Measurements from ENCODE around the gene ADIRF. TPM values are rescaled to one million over a fixed set of nuclear protein-coding genes. Genes with fewer than 3 reads are reported as not detected.

The ADIRF gene
- total and polyA plus RNA-seq, 10 of the 15 experiments (the other 5 are each of a cell fraction or from before 2014, with no cell fraction given): 0.12 to 2.5 (median 0.70) TPM; not detected in 2

- no peak for TF ChIP-seq REST (IDR thresholded peaks at IDR 0.05; ENCODE audit: low read depth, low read length)
- TF ChIP-seq, protein P1, sequence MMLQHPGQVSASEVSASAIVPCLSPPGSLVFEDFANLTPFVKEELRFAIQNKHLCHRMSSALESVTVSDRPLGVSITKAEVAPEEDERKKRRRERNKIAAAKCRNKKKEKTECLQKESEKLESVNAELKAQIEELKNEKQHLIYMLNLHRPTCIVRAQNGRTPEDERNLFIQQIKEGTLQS (IDR thresholded peaks at IDR 0.05; ENCODE audit: borderline replicate concordance, extremely low read depth, low read depth, low read length): no peak
Measured at GRCh38 chr10:86940677-86941076, 27.6 kb upstream of the ADIRF start (continued).

GRCh38 chr10:86941426-86941825 is 26.9 kb upstream of the ADIRF start:
- ChIA-PET SMC1A (ENCODE audit: uncharacterized antibody, unreplicated experiment) (interaction anchor here (1.7 kb wide), 1 partner anchor 11 kb away, joined by 4 read pairs; no protein-coding TSS in a partner anchor), RAD21 (ENCODE audit: unreplicated experiment) (interaction anchor here (0.6 to 1.4 kb wide), 3 partner anchors 20 to 98 kb away, joined by 3 to 5 read pairs (median 3); no protein-coding TSS in a partner anchor), POLR2A (no interaction called here), CTCF (interaction anchor here (0.9 to 3.7 kb wide), 3 partner anchors 19 to 292 kb away, joined by 3 to 14 read pairs (median 3); no protein-coding TSS in a partner anchor)
- Histone ChIP-seq H3K27me3 (replicated peaks in 1 of 2; ENCODE audit: control insufficient read depth in 2 of 2, insufficient read depth in 2 of 2, low read length in 1 of 2) (no peaks in the 10 kb centered on the region), H3K4me2 (ENCODE audit: control insufficient read depth, insufficient read depth) (no peak overlapping the region), H3K4me1 (ENCODE audit: control insufficient read depth, insufficient read depth, low read length) (no peaks in the 10 kb centered on the region; the same call in 1 of the 2 replicates), H3K27ac (ENCODE audit: control insufficient read depth, insufficient read depth) (no peak overlapping the region), H3K9ac (ENCODE audit: control insufficient read depth, insufficient read depth, low read length) (no peak overlapping the region), H3K79me2 (ENCODE audit: control insufficient read depth, insufficient read depth, low read length) (no peaks in the 10 kb centered on the region), H4K20me1 (ENCODE audit: control insufficient read depth, insufficient read depth) (no peaks in the 10 kb centered on the region), H3K4me3 (no peak overlapping the region), H2AFZ (ENCODE audit: control insufficient read depth, low read depth, low read length) (no peak overlapping the region), H3K9me3 (replicated peaks; ENCODE audit: control insufficient read depth, insufficient read depth, low read length) (no peaks in the 10 kb centered on the region), H3K36me3 (ENCODE audit: control insufficient read depth in 2 of 2, insufficient read depth in 2 of 2, low read length in 1 of 2) (no peaks in the 10 kb centered on the region)
- in situ Hi-C loops (cut with MboI): no loop called here
- BruUV-seq (replicated peaks): no TSS peak
- intact Hi-C loops (cut with micrococcal nuclease; ENCODE audit: unreplicated experiment): no loop called here
- DNase-seq (ENCODE audit: low read depth, low spot score) (no peak), FAIRE-seq (no peak), ATAC-seq (no peak)
- TF ChIP-seq NRF1 (conservative IDR thresholded peaks at IDR 0.05; ENCODE audit: low read depth, low read length): no peak
- no peak for TF ChIP-seq ZBED1 (IDR thresholded peaks at IDR 0.05; ENCODE audit: borderline replicate concordance)
- no peak for TF ChIP-seq RCOR1 (conservative IDR thresholded peaks at IDR 0.05; ENCODE audit: low read depth, low read length)
- TF ChIP-seq NBN (IDR thresholded peaks at IDR 0.05): no peak
- no peak for TF ChIP-seq SUPT20H (IDR thresholded peaks at IDR 0.05; ENCODE audit: borderline replicate concordance, control insufficient read depth, low read depth, low read length)
- no peak for TF ChIP-seq EP300 (IDR thresholded peaks at IDR 0.05; ENCODE audit: borderline replicate concordance in 1 of 2, control insufficient read depth in 1 of 2, low read depth in 2 of 2, low read length in 2 of 2)
- TF ChIP-seq RUNX3 (IDR thresholded peaks at IDR 0.05; ENCODE audit: low read length): no peak
- TF ChIP-seq CHD1 (IDR thresholded peaks at IDR 0.05; ENCODE audit: low read depth, low read length): no peak
- TF ChIP-seq ZBTB11 (CRISPR knock-in tag; IDR thresholded peaks at IDR 0.05): no peak
- no peak for TF ChIP-seq STAT3 (IDR thresholded peaks at IDR 0.05; ENCODE audit: low read depth, low read length)
- TF ChIP-seq E2F4 (IDR thresholded peaks at IDR 0.05; ENCODE audit: low read depth, low read length): no peak
- no peak for TF ChIP-seq MYB (IDR thresholded peaks at IDR 0.05; ENCODE audit: borderline replicate concordance, low read depth, low read length)
- WGBS (ENCODE audit: insufficient coverage, insufficient replicate concordance, low lambda C conversion rate, missing lambda C conversion rate): 0% methylated on average over 2 of the region's 2 CpGs

Data from GM12878 (cell line).